A549 (cell line): ENCODE measurements around the gene GDF10. TPM values are rescaled to one million over a fixed set of nuclear protein-coding genes. Genes with fewer than 3 reads are reported as not detected.

Experiments used
- ATAC-seq, 2 experiments: fragments of 200-7000 bp in 1 of 2; fragments of >200 bp in 1 of 2; cut with Nextera tagmentation in 1 of 2; cut with Tn5 transposase in 1 of 2; 3 replicates each; pipeline versions ENCODE4 v1.8.0 to v1.9.1; 2018 to 2020; ENCODE audit warnings: mild to moderate bottlenecking in 1 of 2, moderate library complexity in 1 of 2
- CTCF ChIA-PET: fragments of 300-600 bp; sonication (Branson Sonifier 250); formaldehyde crosslinking; extraction: SDS; loops from one replicate; lab custom pipeline; 2021; ENCODE audit warnings: antibody characterized with exemption, inconsistent platforms; lab: Yijun Ruan, JAX
- POLR2A ChIA-PET: fragments of 350-600 bp; formaldehyde crosslinking; extraction: SDS; loops from one replicate; lab custom pipeline; 2021; ENCODE audit warnings: antibody characterized with exemption, inconsistent platforms; lab: Yijun Ruan, JAX
- DNase-seq, 2 experiments: peaks; one replicate each; pipeline versions ENCODE4 v3.0.0 to v3.0.0-alpha.2; 2011 to 2016; ENCODE audit warnings: low read depth in 1 of 2, low spot score in 1 of 2
- FAIRE-seq: peaks from 2 replicates; lab custom pipeline; 2011; peaks lifted over from hg19 to GRCh38; lab: Jason Lieb, UNC
- H3K27ac ChIP-seq, 2 experiments: fragments of >200 bp; sonication (Bioruptor Twin); formaldehyde crosslinking; 3 replicates each; pipeline ENCODE4 v1.5.1; 2016 to 2017
- H3K4me1 ChIP-seq: fragments of >200 bp; sonication (Bioruptor Twin); formaldehyde crosslinking; 3 replicates; pipeline ENCODE4 v1.6.1; 2016
- H3K4me2 ChIP-seq: fragments of >200 bp; sonication (Bioruptor Twin); formaldehyde crosslinking; 3 replicates; pipeline ENCODE4 v1.6.1; 2016
- H3K4me3 ChIP-seq: fragments of >200 bp; sonication (Bioruptor Twin); formaldehyde crosslinking; 3 replicates; pipeline ENCODE4 v1.5.1; 2016
- H3K9me3 ChIP-seq: fragments of >200 bp; sonication (Bioruptor Twin); formaldehyde crosslinking; 3 replicates; pipeline ENCODE4 v1.6.1; 2016
- BHLHE40 ChIP-seq: IDR thresholded peaks from 2 replicates; pipeline ENCODE4 v1.6.1; 2012; ENCODE audit warnings: low read depth, low read length, inconsistent platforms
- CBX2 ChIP-seq: fragments of 200-600 bp; sonication (generic); IDR thresholded peaks from 2 replicates; pipeline ENCODE4 v1.6.1; 2016; ENCODE audit warnings: low read depth, mild to moderate bottlenecking, borderline replicate concordance
- CEBPB ChIP-seq, 2 experiments: fragments of >200 bp in 1 of 2; sonication (Bioruptor Twin) in 1 of 2; formaldehyde crosslinking in 1 of 2; IDR thresholded peaks; 2 replicates each; pipeline ENCODE4 v1.6.1; 2012 to 2016
- CHD2 ChIP-seq: fragments of 150-350 bp; IDR thresholded peaks from 2 replicates; pipeline ENCODE4 v1.6.1; 2014; ENCODE audit warnings: low read length; ENCODE audit not compliant: partially characterized antibody
- ESRRA ChIP-seq: fragments of 150-350 bp; IDR thresholded peaks from 2 replicates; pipeline ENCODE4 v1.6.1; 2014; ENCODE audit warnings: mild to moderate bottlenecking, low read length, borderline replicate concordance
- GATA3 ChIP-seq: IDR thresholded peaks from 2 replicates; pipeline ENCODE4 v1.6.1; 2012; ENCODE audit warnings: borderline replicate concordance
- HES2 ChIP-seq: fragments of >200 bp; sonication (Bioruptor Twin); formaldehyde crosslinking; IDR thresholded peaks from 2 replicates; pipeline ENCODE4 v1.6.1; 2016
- HOXB13 ChIP-seq: fragments of 250-450 bp; sonication (Bioruptor Pico); IDR thresholded peaks from 2 replicates; pipeline ENCODE4 v1.5.0; 2020; ENCODE audit warnings: low read depth, mild to moderate bottlenecking, moderate library complexity
- JUNB ChIP-seq: fragments of >200 bp; sonication (Bioruptor Twin); formaldehyde crosslinking; IDR thresholded peaks from 2 replicates; pipeline ENCODE4 v1.6.1; 2016
- NR3C1 ChIP-seq: fragments of >200 bp; sonication (Bioruptor Twin); formaldehyde crosslinking; IDR thresholded peaks from 3 replicates; pipeline ENCODE4 v1.6.1; 2017
- PBX3 ChIP-seq: IDR thresholded peaks from 2 replicates; pipeline ENCODE4 v1.6.1; 2012
- PHF8 ChIP-seq: fragments of 200-600 bp; sonication (generic); IDR thresholded peaks from 2 replicates; pipeline ENCODE4 v1.6.1; 2016; ENCODE audit warnings: low read depth, mild to moderate bottlenecking, antibody characterized with exemption, moderate library complexity, borderline replicate concordance
- RARB ChIP-seq: fragments of 250-450 bp; sonication (Bioruptor Pico); IDR thresholded peaks from 2 replicates; pipeline ENCODE4 v1.8.0; 2021; ENCODE audit warnings: mild to moderate bottlenecking, moderate library complexity
- RCOR1 ChIP-seq: fragments of 150-350 bp; IDR thresholded peaks from 2 replicates; pipeline ENCODE4 v1.6.1; 2014; ENCODE audit warnings: antibody characterized with exemption, low read length, low read depth
- RFX5 ChIP-seq: fragments of 450-650 bp; IDR thresholded peaks from 2 replicates; pipeline ENCODE4 v1.7.1; 2014; ENCODE audit warnings: antibody characterized with exemption, mild to moderate bottlenecking, moderate library complexity
- RNF2 ChIP-seq: fragments of 200-600 bp; sonication (generic); IDR thresholded peaks from 2 replicates; pipeline ENCODE4 v1.6.1; 2016; ENCODE audit warnings: low read depth, mild to moderate bottlenecking, antibody characterized with exemption, moderate library complexity, borderline replicate concordance
- ZC3H11A ChIP-seq: fragments of 450-650 bp; IDR thresholded peaks from 2 replicates; pipeline ENCODE4 v1.6.1; 2014; ENCODE audit warnings: antibody characterized with exemption, mild to moderate bottlenecking
- ZNF302 ChIP-seq: fragments of 250-450 bp; sonication (Bioruptor Pico); IDR thresholded peaks from 2 replicates; pipeline ENCODE4 v1.9.0; 2021; ENCODE audit warnings: inconsistent platforms, mild to moderate bottlenecking, moderate library complexity
- WGBS: methylation state at CpG from one replicate; pipeline ENCODE4 v1.1.6; 2017; ENCODE audit errors: missing lambda C conversion rate; 5-methylcytosine and 5-hydroxymethylcytosine counted together
- polyA plus RNA-seq, 4 experiments: library from polyadenylated mRNA; depleted of rRNA in 3 of 4; stranded (reverse); fragments of >200 nt; fragmentation: RNase III in 1 of 4; extraction: RNeasy Plus Mini Kit Qiagen cat#74134 plus additional on column Dnase treatment in 1 of 4; gene quantifications; 2 replicates in 3 of 4; 3 replicates in 1 of 4; pipeline ENCODE4 v1.2.3, GENCODE V29; 2011 to 2017
- TF ChIP-seq, protein P1 (sequence below): fragments of >200 bp; sonication (Bioruptor Twin); formaldehyde crosslinking; IDR thresholded peaks from 3 replicates; pipeline ENCODE4 v1.6.1; 2016
- TF ChIP-seq, protein P2 (sequence below): fragments of 250-450 bp; sonication (Bioruptor Pico); IDR thresholded peaks from 2 replicates; pipeline ENCODE4 v1.5.0; 2021; ENCODE audit warnings: mild to moderate bottlenecking, moderate library complexity, borderline replicate concordance
- TF ChIP-seq, protein P3 (sequence below): fragments of 450-650 bp; IDR thresholded peaks from 2 replicates; pipeline ENCODE4 v1.6.1; 2014; ENCODE audit warnings: antibody characterized with exemption
- TF ChIP-seq, protein P4 (sequence below): fragments of 200-600 bp; sonication (generic); IDR thresholded peaks from 2 replicates; pipeline ENCODE4 v1.6.1; 2016; ENCODE audit warnings: antibody characterized with exemption, mild to moderate bottlenecking, moderate library complexity

Gene GDF10
- polyA plus RNA-seq, 2 of the 4 experiments (the other 2 are of a cell fraction): 0.10 TPM; not detected in 1

GRCh38 chr10:47333532-47333931, 33.5 kb downstream of the GDF10 start:
- FAIRE-seq (no peak), DNase-seq (no peak)

DNA sequence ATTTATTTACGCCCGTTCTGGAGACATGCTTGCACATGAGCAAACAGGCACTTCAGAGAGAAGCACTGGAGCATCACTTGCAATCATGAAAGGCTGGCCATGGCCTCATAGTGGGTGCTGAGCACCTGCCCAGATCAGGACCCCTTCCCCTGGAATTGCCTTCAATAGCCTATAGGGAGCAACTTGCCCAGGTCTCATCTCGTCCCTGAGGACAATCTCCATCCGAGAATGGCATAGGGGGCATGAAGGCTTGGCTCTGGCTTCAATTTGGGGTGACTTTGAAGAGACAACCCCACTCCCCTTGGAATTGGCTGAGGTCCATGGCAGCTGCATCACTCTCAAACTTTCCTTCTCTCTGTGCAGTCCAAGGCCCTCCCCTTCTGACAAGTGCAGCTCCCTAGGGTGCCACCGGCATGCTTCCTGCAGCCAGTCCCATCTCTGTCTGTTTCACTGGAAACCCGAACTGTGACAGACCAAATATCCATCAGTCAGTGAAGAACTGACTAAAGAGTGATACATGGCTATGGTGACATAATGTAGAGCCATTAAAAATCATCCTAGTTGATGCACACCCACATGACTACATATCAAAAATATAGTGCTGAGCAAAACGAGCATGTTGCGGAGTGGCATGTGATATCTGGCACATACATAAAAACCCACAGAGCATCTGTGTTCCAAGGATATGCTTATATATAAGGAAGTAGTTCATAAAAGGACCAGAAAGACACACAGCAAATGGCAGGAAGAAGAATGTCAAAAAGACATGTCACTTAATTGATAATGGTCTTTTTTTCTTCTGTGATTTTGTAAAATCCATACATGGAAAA, 34.7 kb downstream of the GDF10 start:
- 57% methylated on average over 8 of the region's 8 CpGs for WGBS
- H3K9me3 ChIP-seq: no peaks in the 10 kb centered on the region
- no peak for ATAC-seq

More at GRCh38 chr10:47333532-47333931, 33.5 kb downstream of the GDF10 start:
- no peak overlapping the region for H3K4me3 ChIP-seq
- POLR2A ChIA-PET: no interaction called here
- peaks cover 6% of the 10 kb centered on the region; the same call in 1 of the 3 replicates for H3K4me1 ChIP-seq
- no peaks in the 10 kb centered on the region for H3K9me3 ChIP-seq
- no peak for ATAC-seq
- CTCF ChIA-PET: interaction anchor here (1.0 to 1.9 kb wide), 3 partner anchors 9 to 22 kb away, joined by 4 to 11 read pairs (median 4); no protein-coding TSS in a partner anchor
- 15% methylated on average over 6 of the region's 6 CpGs for WGBS
- H3K4me2 ChIP-seq: no peak overlapping the region
- no peak overlapping the region for H3K27ac ChIP-seq
- TF ChIP-seq RARB (CRISPR knock-in tag) (no peak), PBX3 (no peak), RNF2 (no peak), HOXB13 (CRISPR knock-in tag) (no peak), HES2 (no peak), BHLHE40 (no peak), CBX2 (no peak), CEBPB (IDR thresholded peaks at IDR 0.05) (no peak), ESRRA (no peak), ZNF302 (CRISPR knock-in tag) (no peak), RCOR1 (no peak), RFX5 (no peak)
- TF ChIP-seq, protein P1, sequence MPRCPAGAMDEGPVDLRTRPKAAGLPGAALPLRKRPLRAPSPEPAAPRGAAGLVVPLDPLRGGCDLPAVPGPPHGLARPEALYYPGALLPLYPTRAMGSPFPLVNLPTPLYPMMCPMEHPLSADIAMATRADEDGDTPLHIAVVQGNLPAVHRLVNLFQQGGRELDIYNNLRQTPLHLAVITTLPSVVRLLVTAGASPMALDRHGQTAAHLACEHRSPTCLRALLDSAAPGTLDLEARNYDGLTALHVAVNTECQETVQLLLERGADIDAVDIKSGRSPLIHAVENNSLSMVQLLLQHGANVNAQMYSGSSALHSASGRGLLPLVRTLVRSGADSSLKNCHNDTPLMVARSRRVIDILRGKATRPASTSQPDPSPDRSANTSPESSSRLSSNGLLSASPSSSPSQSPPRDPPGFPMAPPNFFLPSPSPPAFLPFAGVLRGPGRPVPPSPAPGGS: no peak
- TF ChIP-seq, protein P2, sequence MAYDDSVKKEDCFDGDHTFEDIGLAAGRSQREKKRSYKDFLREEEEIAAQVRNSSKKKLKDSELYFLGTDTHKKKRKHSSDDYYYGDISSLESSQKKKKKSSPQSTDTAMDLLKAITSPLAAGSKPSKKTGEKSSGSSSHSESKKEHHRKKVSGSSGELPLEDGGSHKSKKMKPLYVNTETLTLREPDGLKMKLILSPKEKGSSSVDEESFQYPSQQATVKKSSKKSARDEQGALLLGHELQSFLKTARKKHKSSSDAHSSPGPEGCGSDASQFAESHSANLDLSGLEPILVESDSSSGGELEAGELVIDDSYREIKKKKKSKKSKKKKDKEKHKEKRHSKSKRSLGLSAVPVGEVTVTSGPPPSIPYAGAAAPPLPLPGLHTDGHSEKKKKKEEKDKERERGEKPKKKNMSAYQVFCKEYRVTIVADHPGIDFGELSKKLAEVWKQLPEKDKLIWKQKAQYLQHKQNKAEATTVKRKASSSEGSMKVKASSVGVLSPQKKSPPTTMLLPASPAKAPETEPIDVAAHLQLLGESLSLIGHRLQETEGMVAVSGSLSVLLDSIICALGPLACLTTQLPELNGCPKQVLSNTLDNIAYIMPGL (CRISPR knock-in tag): no peak

More for the DNA sequence above, 34.7 kb downstream of the GDF10 start:
- ChIA-PET POLR2A (no interaction called here), CTCF (no interaction called here)
- FAIRE-seq (no peak), DNase-seq (no peak)
- Histone ChIP-seq H3K4me1 (peaks cover 6% of the 10 kb centered on the region; the same call in 1 of the 3 replicates), H3K27ac (no peak overlapping the region), H3K4me2 (no peak overlapping the region), H3K4me3 (no peak overlapping the region)
- TF ChIP-seq, protein P3, sequence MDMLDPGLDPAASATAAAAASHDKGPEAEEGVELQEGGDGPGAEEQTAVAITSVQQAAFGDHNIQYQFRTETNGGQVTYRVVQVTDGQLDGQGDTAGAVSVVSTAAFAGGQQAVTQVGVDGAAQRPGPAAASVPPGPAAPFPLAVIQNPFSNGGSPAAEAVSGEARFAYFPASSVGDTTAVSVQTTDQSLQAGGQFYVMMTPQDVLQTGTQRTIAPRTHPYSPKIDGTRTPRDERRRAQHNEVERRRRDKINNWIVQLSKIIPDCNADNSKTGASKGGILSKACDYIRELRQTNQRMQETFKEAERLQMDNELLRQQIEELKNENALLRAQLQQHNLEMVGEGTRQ: no peak
- TF ChIP-seq GATA3: no peak
- TF ChIP-seq NR3C1: no peak
- TF ChIP-seq PHF8: no peak
- TF ChIP-seq, protein P1: no peak
- TF ChIP-seq, protein P4, sequence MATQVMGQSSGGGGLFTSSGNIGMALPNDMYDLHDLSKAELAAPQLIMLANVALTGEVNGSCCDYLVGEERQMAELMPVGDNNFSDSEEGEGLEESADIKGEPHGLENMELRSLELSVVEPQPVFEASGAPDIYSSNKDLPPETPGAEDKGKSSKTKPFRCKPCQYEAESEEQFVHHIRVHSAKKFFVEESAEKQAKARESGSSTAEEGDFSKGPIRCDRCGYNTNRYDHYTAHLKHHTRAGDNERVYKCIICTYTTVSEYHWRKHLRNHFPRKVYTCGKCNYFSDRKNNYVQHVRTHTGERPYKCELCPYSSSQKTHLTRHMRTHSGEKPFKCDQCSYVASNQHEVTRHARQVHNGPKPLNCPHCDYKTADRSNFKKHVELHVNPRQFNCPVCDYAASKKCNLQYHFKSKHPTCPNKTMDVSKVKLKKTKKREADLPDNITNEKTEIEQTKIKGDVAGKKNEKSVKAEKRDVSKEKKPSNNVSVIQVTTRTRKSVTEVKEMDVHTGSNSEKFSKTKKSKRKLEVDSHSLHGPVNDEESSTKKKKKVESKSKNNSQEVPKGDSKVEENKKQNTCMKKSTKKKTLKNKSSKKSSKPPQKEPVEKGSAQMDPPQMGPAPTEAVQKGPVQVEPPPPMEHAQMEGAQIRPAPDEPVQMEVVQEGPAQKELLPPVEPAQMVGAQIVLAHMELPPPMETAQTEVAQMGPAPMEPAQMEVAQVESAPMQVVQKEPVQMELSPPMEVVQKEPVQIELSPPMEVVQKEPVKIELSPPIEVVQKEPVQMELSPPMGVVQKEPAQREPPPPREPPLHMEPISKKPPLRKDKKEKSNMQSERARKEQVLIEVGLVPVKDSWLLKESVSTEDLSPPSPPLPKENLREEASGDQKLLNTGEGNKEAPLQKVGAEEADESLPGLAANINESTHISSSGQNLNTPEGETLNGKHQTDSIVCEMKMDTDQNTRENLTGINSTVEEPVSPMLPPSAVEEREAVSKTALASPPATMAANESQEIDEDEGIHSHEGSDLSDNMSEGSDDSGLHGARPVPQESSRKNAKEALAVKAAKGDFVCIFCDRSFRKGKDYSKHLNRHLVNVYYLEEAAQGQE: no peak
- no peak for TF ChIP-seq CBX2
- no peak for TF ChIP-seq ZNF302 (CRISPR knock-in tag)
- no peak for TF ChIP-seq JUNB
- TF ChIP-seq ZC3H11A: no peak
- TF ChIP-seq RFX5: no peak
- no peak for TF ChIP-seq RARB (CRISPR knock-in tag)
- TF ChIP-seq CHD2: no peak
